Measurements from ENCODE around the gene RSBN1.
"Not testable (repeated sequence)": the region's sequence is repeated elsewhere in the genome, so short reads cannot be mapped to it uniquely, and the experiment has no call there.

The RSBN1 gene

GRCh38 chr1:113811888-113812660 is at the start of gene RSBN1:
RSBN1 (minus strand) TSS chr1:113812476; CDS start chr1:113812412, 64 bp downstream.
- DNase-seq: peak; percentile 90 to 97

DNA sequence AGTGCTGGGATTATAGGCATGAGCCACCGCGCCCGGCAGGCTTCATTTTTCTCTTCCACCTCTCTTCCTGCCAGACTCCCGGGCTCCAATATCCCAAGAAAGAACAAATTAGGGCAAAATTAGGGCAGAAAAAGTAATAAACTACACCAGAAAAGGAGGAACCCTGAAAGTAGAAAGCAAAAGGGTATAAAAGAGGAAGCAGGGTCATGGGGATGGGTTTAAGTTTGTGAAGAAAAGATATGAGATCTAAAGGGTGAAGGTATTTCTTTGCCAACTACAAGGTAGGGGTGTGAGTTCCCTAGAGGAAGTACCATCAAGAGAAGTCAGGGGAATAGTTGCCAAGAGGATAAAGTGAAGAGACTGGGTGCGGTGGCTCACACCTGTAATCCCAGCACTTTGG is 49.4 kb upstream of the RSBN1 start:
- DNase-seq: no peak

- no peak for DNase-seq
These were observed 48.6 kb upstream of the RSBN1 start for GRCh38 chr1:113860891-113861290.

DNA sequence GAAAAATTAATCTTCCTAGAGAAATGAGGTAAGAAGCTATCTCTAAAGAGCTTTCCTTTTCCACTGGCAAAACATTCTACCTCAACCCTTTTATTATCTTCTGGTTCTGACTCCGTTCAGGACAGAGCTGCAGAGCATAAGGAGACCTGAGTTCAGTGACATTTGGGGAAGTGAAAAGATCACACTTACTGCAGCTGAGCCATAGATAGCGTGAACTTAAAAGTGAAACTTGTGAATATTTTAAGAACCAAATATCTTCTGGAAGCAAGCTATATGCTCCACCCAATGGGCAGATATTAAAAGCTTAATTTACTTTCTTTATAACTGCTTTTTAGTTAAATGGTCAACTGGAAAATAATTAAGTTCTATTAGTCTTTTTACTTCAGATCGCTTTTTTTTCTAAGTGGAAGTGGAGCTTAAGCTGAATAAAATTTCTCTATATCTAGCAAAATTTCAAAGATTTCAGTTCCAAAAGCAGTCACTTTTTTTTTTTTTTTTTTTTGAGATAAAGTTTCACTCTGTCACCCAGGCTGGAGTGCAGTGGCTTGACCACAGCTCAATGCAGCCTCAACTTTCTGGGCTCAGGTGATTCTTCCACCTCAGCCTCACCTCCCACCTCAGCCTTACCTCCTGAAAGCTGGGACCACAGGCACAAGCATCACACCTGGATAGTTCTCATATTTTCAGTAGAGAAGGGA is 47.4 kb upstream of the RSBN1 start:
- DNase-seq: peak in 1 of 2 donors; percentile 83

- no peak for DNase-seq
These were observed 46.7 kb upstream of the RSBN1 start for GRCh38 chr1:113858982-113859381.

GRCh38 chr1:113858418-113858817 is 46.1 kb upstream of the RSBN1 start:
- DNase-seq: no peak

- DNase-seq: no peak
These were observed 45.5 kb upstream of the RSBN1 start for GRCh38 chr1:113857776-113858175.

- no peak for DNase-seq
These were observed 44.1 kb upstream of the RSBN1 start for GRCh38 chr1:113856401-113856790.

GRCh38 chr1:113855630-113856400 is 43.5 kb upstream of the RSBN1 start:
- DNase-seq: no peak

DNA sequence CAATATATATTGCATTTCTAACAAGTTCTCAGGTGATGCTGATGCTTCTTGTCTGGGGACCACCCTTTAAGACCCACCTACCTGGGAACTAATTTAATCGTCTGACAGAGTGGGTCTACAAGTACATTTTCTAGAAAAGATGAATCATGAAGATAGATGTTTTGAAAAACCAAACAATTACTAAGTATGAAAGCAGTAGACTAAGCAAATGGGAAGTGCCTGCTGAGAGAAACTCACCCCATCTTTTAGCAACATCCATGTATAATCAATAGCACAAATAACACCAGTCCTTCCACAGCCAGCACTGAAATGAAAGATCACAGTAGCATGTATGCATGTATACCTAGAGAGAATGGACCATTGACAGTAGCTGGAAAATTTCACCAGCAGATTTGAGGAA is 42.0 kb upstream of the RSBN1 start:
- DNase-seq: no peak

GRCh38 chr1:113852694-113853093 is 40.4 kb upstream of the RSBN1 start:
- not testable (repeated sequence) for DNase-seq

DNA sequence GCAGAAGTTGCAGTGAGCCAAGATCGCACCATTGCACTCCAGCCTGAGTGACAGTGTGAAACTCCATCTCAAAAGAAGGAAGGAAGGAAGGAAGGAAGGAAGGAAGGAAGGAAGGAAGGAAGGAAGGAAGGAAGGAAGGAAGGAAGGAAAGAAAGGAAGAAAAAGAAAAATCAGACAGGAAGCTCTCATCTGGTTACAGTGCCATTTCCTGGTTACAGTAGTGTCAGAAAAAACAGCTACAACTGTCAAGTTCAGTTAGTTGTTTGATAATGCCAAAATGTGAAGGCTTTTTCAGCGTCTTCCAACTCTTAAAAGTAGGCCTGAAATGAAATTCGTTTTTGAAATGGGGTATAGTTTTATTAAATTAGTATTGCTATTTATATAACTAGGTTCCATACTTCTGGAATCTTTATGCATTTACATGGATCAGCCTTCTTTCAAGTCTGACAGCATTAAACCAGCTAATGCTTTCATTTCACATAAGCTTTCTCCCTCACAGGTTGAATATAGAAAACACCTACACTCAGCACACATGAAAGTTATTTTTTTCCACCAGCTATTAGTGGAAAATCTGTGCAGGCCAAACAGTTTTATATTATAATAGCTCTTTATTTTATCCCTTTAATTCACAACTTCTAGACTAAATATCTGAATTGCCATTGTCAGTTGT is 38.0 kb upstream of the RSBN1 start:
- no peak for DNase-seq

- DNase-seq: no peak
These were observed 36.8 kb upstream of the RSBN1 start for GRCh38 chr1:113849072-113849471.

- DNase-seq: no peak
These were observed 34.2 kb upstream of the RSBN1 start for GRCh38 chr1:113846391-113847035.

- DNase-seq: no peak
These were observed 24.3 kb upstream of the RSBN1 start for GRCh38 chr1:113836534-113836933.

DNA sequence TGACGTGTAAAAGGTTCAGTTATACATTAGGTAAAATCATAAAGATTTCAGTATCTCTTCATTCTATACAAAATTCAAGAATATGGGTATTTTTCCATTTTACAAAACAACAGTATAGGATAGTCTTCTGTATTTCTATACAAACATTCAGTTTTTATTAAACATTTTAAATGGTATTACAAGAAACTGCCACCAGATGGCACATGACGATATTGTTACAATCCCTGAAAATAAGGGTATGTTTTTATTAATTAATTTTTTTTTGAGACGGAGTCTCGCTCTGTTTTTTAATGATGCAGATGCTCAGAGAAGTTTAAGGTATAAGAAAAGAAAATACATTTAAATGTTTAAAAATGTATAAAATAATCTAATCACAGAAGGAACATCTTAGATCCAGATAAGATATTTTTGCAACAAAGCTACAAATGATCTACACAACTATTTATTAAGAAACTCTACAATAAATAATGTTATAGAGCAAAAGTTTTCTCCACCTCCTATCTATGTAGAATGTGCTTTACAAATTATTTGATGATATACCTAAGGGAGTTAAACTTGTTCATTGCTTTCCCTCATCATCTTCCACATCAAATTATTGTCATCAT is 23.5 kb upstream of the RSBN1 start:
- DNase-seq: peak in 1 of 2 donors; percentile 42

GRCh38 chr1:113834716-113835115 is 22.4 kb upstream of the RSBN1 start:
- no peak for DNase-seq

DNA sequence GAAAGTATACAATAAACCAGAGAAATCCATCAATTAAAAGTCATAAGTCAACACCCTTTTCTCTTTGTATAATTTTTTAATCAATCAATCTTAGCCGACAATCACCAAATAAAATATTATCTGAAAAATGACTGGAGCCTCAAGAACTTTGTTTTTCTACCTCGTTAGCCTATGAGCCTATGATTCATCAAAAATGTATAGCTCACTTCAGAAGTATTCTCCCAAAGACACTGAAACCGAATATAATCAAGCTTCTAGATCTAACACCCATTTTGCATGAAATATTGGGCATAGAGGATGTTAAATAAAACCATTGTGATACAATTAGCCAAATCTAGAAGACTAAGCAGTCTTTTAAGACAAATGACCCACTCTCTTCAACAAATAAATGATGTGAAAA is 17.8 kb upstream of the RSBN1 start:
- DNase-seq: no peak

DNA sequence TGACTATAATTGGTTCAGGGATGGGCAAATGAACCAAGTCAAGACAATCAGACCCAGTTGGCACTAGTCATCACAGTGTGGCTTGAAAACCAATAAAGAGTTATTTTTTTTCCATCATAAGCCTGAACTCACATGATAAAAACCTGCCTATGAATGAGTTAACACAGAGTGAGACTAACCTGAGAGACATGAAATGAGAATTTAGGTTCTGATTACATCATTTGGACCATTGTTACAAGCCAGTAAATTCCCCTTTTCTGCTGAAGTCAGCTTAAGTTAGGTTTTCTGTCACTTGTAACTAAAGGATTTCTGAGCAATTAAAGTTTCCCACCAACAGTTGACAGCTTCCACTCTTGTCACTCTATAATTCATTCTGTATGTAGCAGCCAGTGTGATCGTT is 9.6 kb upstream of the RSBN1 start:
- DNase-seq: no peak

DNA sequence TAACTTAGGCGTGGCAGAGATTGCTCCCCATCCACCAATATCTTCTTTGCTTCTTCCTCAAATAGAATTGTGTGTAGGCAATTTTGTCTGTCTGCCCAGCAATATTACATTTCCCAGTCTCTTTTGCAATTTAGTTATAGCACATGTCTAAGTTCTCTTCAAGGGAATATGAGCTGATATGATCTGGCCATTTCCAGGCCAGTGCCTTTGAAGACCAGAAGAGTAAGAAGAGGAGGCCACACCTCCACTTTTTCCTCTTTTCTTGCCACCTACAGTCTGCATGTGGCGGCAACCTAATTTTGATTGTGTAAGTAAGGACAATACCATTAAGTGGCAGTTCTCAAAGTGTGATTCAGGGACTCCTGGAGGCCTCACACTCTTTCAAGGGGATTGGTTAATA is 6.3 kb upstream of the RSBN1 start:
- no peak for DNase-seq

GRCh38 chr1:113813218-113813617 is 942 bp upstream of the RSBN1 start:
- DNase-seq: no peak

DNA sequence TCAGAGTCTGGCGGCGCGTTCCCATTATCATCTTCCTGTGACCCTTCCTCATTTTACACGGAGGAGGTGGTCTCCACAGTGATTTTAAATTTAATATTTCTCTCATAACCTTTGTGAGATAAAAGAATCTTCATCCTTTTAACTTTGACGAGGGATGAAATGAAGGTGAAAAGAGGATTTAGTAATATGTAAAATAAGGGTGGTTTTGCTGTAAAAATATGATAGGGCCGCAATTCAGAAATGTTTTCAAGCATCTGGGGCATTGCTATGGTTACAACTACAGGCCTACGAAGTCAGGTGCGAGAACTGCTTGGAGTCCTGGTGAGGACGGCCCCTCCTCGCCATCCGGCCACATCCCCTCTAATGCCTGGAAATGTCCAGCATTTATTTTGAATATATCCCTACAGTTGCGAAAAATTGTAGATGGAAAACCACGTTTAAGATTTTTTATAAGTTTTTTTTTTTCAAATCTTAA is 422 bp upstream of the RSBN1 start:
- no peak for DNase-seq
